GM12892 (cell line): ENCODE measurements around the gene LINC01488.

Source experiments
- POLR2A ChIP-seq: IDR thresholded peaks from 2 replicates; pipeline ENCODE4 v1.6.1; 2011; ENCODE audit warnings: low read depth, low read length, control low read depth
- POLR2AphosphoS5 ChIP-seq: IDR thresholded peaks from 2 replicates; pipeline ENCODE4 v1.6.1; 2011; ENCODE audit warnings: low read depth, low read length, control low read depth
- TAF1 ChIP-seq: IDR thresholded peaks from 2 replicates; pipeline ENCODE4 v1.6.1; 2011; ENCODE audit warnings: low read depth, mild to moderate bottlenecking, control low read depth, low read length, borderline replicate concordance

- TF ChIP-seq POLR2AphosphoS5 = no peak
- TF ChIP-seq POLR2A = no peak
- TF ChIP-seq TAF1 = no peak
These were observed 19.6 kb downstream of the LINC01488 start for GRCh38 chr11:69501121-69501489.
